Measurements from ENCODE around the gene PTHLH.

PTHLH gene

GRCh38 chr12:27974735-27975221 lies 2.2 kb upstream of the PTHLH start:
- Histone ChIP-seq H3K4me3 (ENCODE audit: extremely low read depth, insufficient read depth, low read length, poor library complexity, severe bottlenecking) (peak overlapping the region; percentile 35), H3K27ac (ENCODE audit: low read depth, low read length, severe bottlenecking) (no peak overlapping the region), H3K36me3 (ENCODE audit: control insufficient read depth, insufficient read depth, low read length) (no peaks in the 10 kb centered on the region), H3K4me1 (ENCODE audit: control insufficient read depth, insufficient read depth, low read length, poor library complexity, severe bottlenecking) (peaks cover 2% of the 10 kb centered on the region), H3K9me3 (ENCODE audit: control insufficient read depth, low read length) (no peaks in the 10 kb centered on the region)
- 2% methylated on average over 7 to 13 of the region's 26 CpGs for WGBS, 2 experiments (ENCODE audit: insufficient coverage in 2 of 2)

GRCh38 chr12:27973487-27973890 lies 956 bp upstream of the PTHLH start:
- H3K9me3 ChIP-seq (ENCODE audit: control insufficient read depth, low read length): no peaks in the 10 kb centered on the region
- 33 to 90% methylated on average over 1 to 2 of the region's 4 CpGs for WGBS, 2 experiments (ENCODE audit: insufficient coverage in 2 of 2)
- H3K36me3 ChIP-seq (ENCODE audit: control insufficient read depth, insufficient read depth, low read length): no peaks in the 10 kb centered on the region

GRCh38 chr12:27971606-27972005 lies 927 bp downstream of the PTHLH start:
- Histone ChIP-seq H3K27ac (ENCODE audit: low read depth, low read length, severe bottlenecking) (no peak overlapping the region), H3K4me3 (ENCODE audit: extremely low read depth, insufficient read depth, low read length, poor library complexity, severe bottlenecking) (no peak overlapping the region), H3K4me1 (ENCODE audit: control insufficient read depth, insufficient read depth, low read length, poor library complexity, severe bottlenecking) (peaks cover 8% of the 10 kb centered on the region), H3K36me3 (ENCODE audit: control insufficient read depth, insufficient read depth, low read length) (no peaks in the 10 kb centered on the region), H3K9me3 (ENCODE audit: control insufficient read depth, low read length) (no peaks in the 10 kb centered on the region)
- WGBS, 2 experiments (ENCODE audit: insufficient coverage in 2 of 2): no CpG with 5 or more reads among the region's 7 CpGs

More at GRCh38 chr12:27973487-27973890, 956 bp upstream of the PTHLH start:
- Histone ChIP-seq H3K27ac (ENCODE audit: low read depth, low read length, severe bottlenecking) (no peak overlapping the region), H3K4me3 (ENCODE audit: extremely low read depth, insufficient read depth, low read length, poor library complexity, severe bottlenecking) (no peak overlapping the region), H3K4me1 (ENCODE audit: control insufficient read depth, insufficient read depth, low read length, poor library complexity, severe bottlenecking) (peaks cover 8% of the 10 kb centered on the region)

- H3K27ac ChIP-seq (ENCODE audit: low read depth, low read length, severe bottlenecking): no peak overlapping the region
- H3K36me3 ChIP-seq (ENCODE audit: control insufficient read depth, insufficient read depth, low read length): no peaks in the 10 kb centered on the region
- H3K4me1 ChIP-seq (ENCODE audit: control insufficient read depth, insufficient read depth, low read length, poor library complexity, severe bottlenecking): peaks cover 11% of the 10 kb centered on the region
- H3K4me3 ChIP-seq (ENCODE audit: extremely low read depth, insufficient read depth, low read length, poor library complexity, severe bottlenecking): peak overlapping the region; percentile 42
- 1 to 5% methylated on average over 10 to 11 of the region's 11 CpGs for WGBS, 2 experiments (ENCODE audit: insufficient coverage in 2 of 2)
- no peaks in the 10 kb centered on the region for H3K9me3 ChIP-seq (ENCODE audit: control insufficient read depth, low read length)
Observed at GRCh38 chr12:27971121-27971489, 1.4 kb downstream of the PTHLH start.

- H3K4me3 ChIP-seq (ENCODE audit: extremely low read depth, insufficient read depth, low read length, poor library complexity, severe bottlenecking): peak overlapping the region; percentile 42
- 0% methylated on average over 46 to 54 of the region's 69 CpGs for WGBS, 2 experiments (ENCODE audit: insufficient coverage in 2 of 2)
- H3K27ac ChIP-seq (ENCODE audit: low read depth, low read length, severe bottlenecking): no peak overlapping the region
Observed at GRCh38 chr12:27970401-27971120, 2.0 kb downstream of the PTHLH start.

GRCh38 chr12:27969624-27970400 lies 2.7 kb downstream of the PTHLH start:
- 0 to 1% methylated on average over 10 to 44 of the region's 55 CpGs for WGBS, 2 experiments (ENCODE audit: insufficient coverage in 2 of 2)
- H3K27ac ChIP-seq (ENCODE audit: low read depth, low read length, severe bottlenecking): no peak overlapping the region
- no peaks in the 10 kb centered on the region for H3K36me3 ChIP-seq (ENCODE audit: control insufficient read depth, insufficient read depth, low read length)

More at GRCh38 chr12:27970401-27971120, 2.0 kb downstream of the PTHLH start:
- no peaks in the 10 kb centered on the region for H3K9me3 ChIP-seq (ENCODE audit: control insufficient read depth, low read length)
- H3K4me1 ChIP-seq (ENCODE audit: control insufficient read depth, insufficient read depth, low read length, poor library complexity, severe bottlenecking): peaks cover 16% of the 10 kb centered on the region
- no peaks in the 10 kb centered on the region for H3K36me3 ChIP-seq (ENCODE audit: control insufficient read depth, insufficient read depth, low read length)

GRCh38 chr12:27968972-27969623 lies 3.4 kb downstream of the PTHLH start:
- 1 to 3% methylated on average over 29 to 34 of the region's 38 CpGs for WGBS, 2 experiments (ENCODE audit: insufficient coverage in 2 of 2)
- Histone ChIP-seq H3K4me1 (ENCODE audit: control insufficient read depth, insufficient read depth, low read length, poor library complexity, severe bottlenecking) (peaks cover 21% of the 10 kb centered on the region), H3K36me3 (ENCODE audit: control insufficient read depth, insufficient read depth, low read length) (no peaks in the 10 kb centered on the region), H3K27ac (ENCODE audit: low read depth, low read length, severe bottlenecking) (no peak overlapping the region), H3K9me3 (ENCODE audit: control insufficient read depth, low read length) (no peaks in the 10 kb centered on the region), H3K4me3 (ENCODE audit: extremely low read depth, insufficient read depth, low read length, poor library complexity, severe bottlenecking) (peak overlapping the region; percentile 42)

More at GRCh38 chr12:27969624-27970400, 2.7 kb downstream of the PTHLH start:
- Histone ChIP-seq H3K4me1 (ENCODE audit: control insufficient read depth, insufficient read depth, low read length, poor library complexity, severe bottlenecking) (peaks cover 21% of the 10 kb centered on the region), H3K9me3 (ENCODE audit: control insufficient read depth, low read length) (no peaks in the 10 kb centered on the region), H3K4me3 (ENCODE audit: extremely low read depth, insufficient read depth, low read length, poor library complexity, severe bottlenecking) (peak overlapping the region; percentile 42)

GRCh38 chr12:27967551-27968054 lies 4.9 kb downstream of the PTHLH start:
- Histone ChIP-seq H3K4me3 (ENCODE audit: extremely low read depth, insufficient read depth, low read length, poor library complexity, severe bottlenecking) (no peak overlapping the region), H3K27ac (ENCODE audit: low read depth, low read length, severe bottlenecking) (no peak overlapping the region)
- 80% methylated on average over 1 of the region's 2 CpGs; no CpG with 5 or more reads in 1 of the 2 experiments for WGBS, 2 experiments (ENCODE audit: insufficient coverage in 2 of 2)

GRCh38 chr12:27966870-27967269 lies 5.7 kb downstream of the PTHLH start:
- H3K36me3 ChIP-seq (ENCODE audit: control insufficient read depth, insufficient read depth, low read length): peaks cover 4% of the 10 kb centered on the region
- no peaks in the 10 kb centered on the region for H3K9me3 ChIP-seq (ENCODE audit: control insufficient read depth, low read length)
- peak overlapping the region; percentile 80 for H3K27ac ChIP-seq (ENCODE audit: low read depth, low read length, severe bottlenecking)
- H3K4me3 ChIP-seq (ENCODE audit: extremely low read depth, insufficient read depth, low read length, poor library complexity, severe bottlenecking): no peak overlapping the region
- WGBS, 2 experiments (ENCODE audit: insufficient coverage in 2 of 2): 15 to 45% methylated on average over 2 of the region's 2 CpGs
- H3K4me1 ChIP-seq (ENCODE audit: control insufficient read depth, insufficient read depth, low read length, poor library complexity, severe bottlenecking): peaks cover 21% of the 10 kb centered on the region

More at GRCh38 chr12:27967551-27968054, 4.9 kb downstream of the PTHLH start:
- H3K9me3 ChIP-seq (ENCODE audit: control insufficient read depth, low read length): no peaks in the 10 kb centered on the region
- peaks cover 4% of the 10 kb centered on the region for H3K36me3 ChIP-seq (ENCODE audit: control insufficient read depth, insufficient read depth, low read length)
- H3K4me1 ChIP-seq (ENCODE audit: control insufficient read depth, insufficient read depth, low read length, poor library complexity, severe bottlenecking): peaks cover 21% of the 10 kb centered on the region

GRCh38 chr12:27965966-27966365 lies 6.6 kb downstream of the PTHLH start:
- Histone ChIP-seq H3K36me3 (ENCODE audit: control insufficient read depth, insufficient read depth, low read length) (peaks cover 4% of the 10 kb centered on the region), H3K9me3 (ENCODE audit: control insufficient read depth, low read length) (no peaks in the 10 kb centered on the region), H3K4me3 (ENCODE audit: extremely low read depth, insufficient read depth, low read length, poor library complexity, severe bottlenecking) (no peak overlapping the region), H3K4me1 (ENCODE audit: control insufficient read depth, insufficient read depth, low read length, poor library complexity, severe bottlenecking) (peaks cover 21% of the 10 kb centered on the region), H3K27ac (ENCODE audit: low read depth, low read length, severe bottlenecking) (peak overlapping the region; percentile 80)
- no CpG with 5 or more reads among the region's 2 CpGs for WGBS, 2 experiments (ENCODE audit: insufficient coverage in 2 of 2)
